HepG2 (cell line): Measurements from ENCODE around the gene TM9SF3. TPM values are rescaled to one million over a fixed set of nuclear protein-coding genes. Genes with fewer than 3 reads are reported as not detected.

Experiments used
- HES4 ChIP-seq: sonication (generic); formaldehyde crosslinking; IDR thresholded peaks from 2 replicates; pipeline ENCODE4 v1.9.0; 2021; ENCODE audit warnings: mild to moderate bottlenecking, missing genetic modification reagents, borderline replicate concordance
- HHEX ChIP-seq: IDR thresholded peaks from 2 replicates; pipeline ENCODE4 v1.6.1; 2016; ENCODE audit warnings: control low read depth
- HNF4G ChIP-seq, 2 experiments: sonication (generic) in 1 of 2; formaldehyde crosslinking in 1 of 2; IDR thresholded peaks; 2 replicates each; pipeline versions ENCODE4 v1.4.0 to v1.6.1; 2011 to 2020; ENCODE audit warnings: borderline replicate concordance in 2 of 2, low read depth in 2 of 2, mild to moderate bottlenecking in 2 of 2, low read length in 1 of 2, missing genetic modification reagents in 1 of 2, moderate library complexity in 1 of 2
- IKZF4 ChIP-seq: sonication (generic); formaldehyde crosslinking; IDR thresholded peaks from 2 replicates; pipeline ENCODE4 v1.5.1; 2020; ENCODE audit warnings: borderline replicate concordance, mild to moderate bottlenecking, low read depth, missing genetic modification reagents; ENCODE audit errors: not compliant biosample characterization
- KLF13 ChIP-seq: sonication (generic); formaldehyde crosslinking; IDR thresholded peaks from 2 replicates; pipeline ENCODE4 v1.4.0; 2020; ENCODE audit warnings: mild to moderate bottlenecking, missing genetic modification reagents
- KMT2B ChIP-seq: IDR thresholded peaks from 2 replicates; pipeline ENCODE4 v1.6.1; 2016; ENCODE audit warnings: missing genetic modification reagents, missing compliant biosample characterization
- MAZ ChIP-seq, 2 experiments: sonication (generic) in 1 of 2; formaldehyde crosslinking in 1 of 2; IDR thresholded peaks; 2 replicates each; pipeline versions ENCODE4 v1.5.0 to v1.6.1; 2012 to 2020; ENCODE audit warnings: low read depth in 2 of 2, mild to moderate bottlenecking in 2 of 2, borderline replicate concordance in 1 of 2, improper control_type of control experiment in 1 of 2, low read length in 1 of 2, missing genetic modification reagents in 1 of 2, moderate library complexity in 1 of 2
- NAIF1 ChIP-seq: sonication (generic); formaldehyde crosslinking; IDR thresholded peaks from 2 replicates; pipeline ENCODE4 v1.5.0; 2020; ENCODE audit warnings: mild to moderate bottlenecking, missing genetic modification reagents, borderline replicate concordance
- PATZ1 ChIP-seq: sonication (generic); formaldehyde crosslinking; IDR thresholded peaks from 2 replicates; pipeline ENCODE4 v1.4.0; 2020; ENCODE audit warnings: missing genetic modification reagents
- TBX2 ChIP-seq: sonication (generic); formaldehyde crosslinking; IDR thresholded peaks from 2 replicates; pipeline ENCODE4 v1.5.0; 2020; ENCODE audit warnings: missing genetic modification reagents, mild to moderate bottlenecking, borderline replicate concordance
- TGIF2 ChIP-seq: IDR thresholded peaks from 2 replicates; pipeline ENCODE4 v1.6.1; 2016; ENCODE audit warnings: control low read depth, missing compliant biosample characterization
- TRIM24 ChIP-seq: sonication (generic); formaldehyde crosslinking; IDR thresholded peaks from 2 replicates; pipeline ENCODE4 v1.8.0; 2022; ENCODE audit warnings: mild to moderate bottlenecking, missing genetic modification reagents
- ZBTB20 ChIP-seq: sonication (generic); formaldehyde crosslinking; IDR thresholded peaks from 2 replicates; pipeline ENCODE4 v1.8.1; 2023; ENCODE audit warnings: missing genetic modification reagents, low read depth, mild to moderate bottlenecking, borderline replicate concordance
- ZNF281 ChIP-seq: sonication (generic); formaldehyde crosslinking; IDR thresholded peaks from 2 replicates; pipeline ENCODE4 v1.4.0; 2020; ENCODE audit warnings: missing genetic modification reagents, borderline replicate concordance
- ZNF572 ChIP-seq: sonication (generic); formaldehyde crosslinking; IDR thresholded peaks from 2 replicates; pipeline ENCODE4 v1.5.1; 2020; ENCODE audit warnings: mild to moderate bottlenecking, missing genetic modification reagents
- ZNF574 ChIP-seq: sonication (generic); formaldehyde crosslinking; IDR thresholded peaks from 2 replicates; pipeline ENCODE4 v1.4.0; 2020; ENCODE audit warnings: missing genetic modification reagents
- ZNF747 ChIP-seq: sonication (generic); formaldehyde crosslinking; IDR thresholded peaks from 2 replicates; pipeline ENCODE4 v1.8.1; 2023; ENCODE audit warnings: missing genetic modification reagents, mild to moderate bottlenecking, borderline replicate concordance
- ZNF749 ChIP-seq: sonication (generic); formaldehyde crosslinking; IDR thresholded peaks from 2 replicates; pipeline ENCODE4 v1.8.0; 2022; ENCODE audit warnings: mild to moderate bottlenecking, missing genetic modification reagents, moderate library complexity, borderline replicate concordance
- ZNF816 ChIP-seq: sonication (generic); formaldehyde crosslinking; IDR thresholded peaks from 2 replicates; pipeline ENCODE4 v1.8.0; 2022; ENCODE audit warnings: missing genetic modification reagents, mild to moderate bottlenecking, borderline replicate concordance
- polyA plus RNA-seq, 8 experiments: library from polyadenylated mRNA; depleted of rRNA in 3 of 8; stranded (reverse) in 7 of 8; unstranded in 1 of 8; fragments of >200 nt; fragmentation: Illumina TruSeq in 4 of 8; extraction: Trizol in 4 of 8; gene quantifications; 2 replicates each; pipeline versions ENCODE4 v1.2.1 to v1.2.3, GENCODE V29; 2011 to 2016; ENCODE audit warnings: low read depth in 4 of 8, missing spikeins in 1 of 8, mixed read lengths in 1 of 8; ENCODE audit not compliant: insufficient read depth in 1 of 8
- total RNA-seq, 5 experiments: library from RNA; depleted of rRNA; stranded (reverse); fragments of >200 nt; fragmentation: Illumina TruSeq; extraction: Trizol; gene quantifications; 2 replicates each; pipeline ENCODE4 v1.2.3, GENCODE V29; 2016; ENCODE audit warnings: low read depth in 1 of 5

Gene TM9SF3
- total and polyA plus RNA-seq, 2 of the 13 experiments (the other 11 are each of a cell fraction or from before 2014, with no cell fraction given): 43.8 to 120 TPM

DNA sequence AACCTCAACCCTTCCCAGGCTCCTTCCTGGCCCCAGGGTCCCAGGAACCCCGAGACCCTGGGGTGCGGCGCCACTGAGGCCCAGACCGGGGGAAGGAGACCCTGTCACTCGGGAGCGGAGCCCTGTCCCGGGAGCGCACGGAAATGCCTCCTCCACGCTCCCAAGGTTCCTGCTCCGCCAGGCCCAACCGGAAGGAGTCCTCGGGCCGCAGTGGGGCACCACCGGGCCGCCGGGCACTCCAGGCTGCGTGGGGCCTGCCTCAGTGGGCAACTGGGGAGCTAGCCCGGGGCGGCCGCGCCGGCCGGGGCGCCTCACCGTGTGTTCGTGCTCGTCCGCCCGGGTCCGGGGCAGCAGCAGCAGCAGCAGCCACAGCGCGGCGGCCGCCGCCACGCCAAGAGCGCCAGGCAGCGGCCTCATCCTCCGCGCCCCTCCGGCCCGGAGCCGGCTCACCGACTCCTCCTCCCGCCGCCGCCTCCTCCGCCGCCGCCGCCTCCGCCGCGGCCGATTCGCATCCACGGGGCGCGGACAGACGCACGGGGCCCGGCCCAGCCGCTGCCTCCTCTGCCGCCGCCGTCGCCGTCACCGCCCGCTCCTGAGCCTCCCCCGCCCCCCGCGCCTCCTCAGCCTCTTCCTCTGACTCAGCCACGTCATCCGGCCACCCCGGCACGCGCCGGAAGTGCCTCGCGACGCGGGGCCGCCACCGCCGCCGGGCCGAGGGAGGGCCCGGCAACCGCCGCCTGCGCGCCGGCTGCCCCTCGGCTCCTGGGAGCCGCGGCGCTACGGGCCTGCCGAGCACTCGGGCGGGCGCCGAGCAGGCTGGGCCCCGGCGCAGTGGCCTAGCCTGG, at the start of gene TM9SF3 (continued):
- TF ChIP-seq ZNF747 (CRISPR knock-in tag) (peak; percentile 51; the same call in 1 of the 2 replicates), TRIM24 (no peak), NAIF1 (CRISPR knock-in tag) (no peak), MAZ (IDR thresholded peaks at IDR 0.05; ENCODE audit: borderline replicate concordance, low read depth, low read length) (peak; percentile 66; the same call in 1 of the 2 replicates), MAZ (CRISPR knock-in tag; IDR thresholded peaks at IDR 0.05; ENCODE audit: low read depth) (peak; percentile 90), HES4 (peak; percentile 25; the same call in 1 of the 2 replicates), TBX2 (CRISPR knock-in tag) (peak; percentile 28; the same call in 1 of the 2 replicates), KMT2B (CRISPR knock-in tag) (peak; percentile 64; the same call in 1 of the 2 replicates), ZNF749 (CRISPR knock-in tag) (peak; percentile 23; the same call in 1 of the 2 replicates), TGIF2 (CRISPR knock-in tag) (0 out of 2 replicates have a peak, but pooled peaks have one; percentile 31), ZNF281 (CRISPR knock-in tag) (peak; percentile 53; the same call in 1 of the 2 replicates), ZNF574 (CRISPR knock-in tag) (peak; percentile 68; the same call in 1 of the 2 replicates), HNF4G (IDR thresholded peaks at IDR 0.05; ENCODE audit: borderline replicate concordance, low read depth, low read length) (no peak), HNF4G (CRISPR knock-in tag; IDR thresholded peaks at IDR 0.05; ENCODE audit: borderline replicate concordance, low read depth) (peak; percentile 48; the same call in 1 of the 2 replicates), ZBTB20 (CRISPR knock-in tag) (no peak), ZNF572 (CRISPR knock-in tag) (no peak), ZNF816 (peak; percentile 23; the same call in 1 of the 2 replicates), IKZF4 (CRISPR knock-in tag) (no peak), KLF13 (CRISPR knock-in tag) (no peak), PATZ1 (CRISPR knock-in tag) (peak; percentile 56), HHEX (CRISPR knock-in tag) (no peak)
